ENCODE measurements around the gene SHOC2.

GRCh38 chr10:110870823-110871297 is 48.5 kb upstream of the SHOC2 start:
- TF ChIP-seq CTCF (conservative IDR thresholded peaks at IDR 0.05 in 1 of 2, IDR thresholded peaks at IDR 0.05 in 1 of 2; ENCODE audit: extremely low read depth in 1 of 2, insufficient read depth in 1 of 2, low read depth in 1 of 2, low read length in 2 of 2) (no peak), EZH2 (IDR thresholded peaks at IDR 0.05; ENCODE audit: borderline replicate concordance, low read length) (no peak)
